Stimulated activated CD8-positive, alpha-beta memory T cell treated with anti-CD3 and anti-CD28 coated beads, Interleukin-15, amount 100 ng/mL, for 48 hours (primary cell): ENCODE measurements around the gene VRK3.
"Not testable (repeated sequence)": the region's sequence is repeated elsewhere in the genome, so short reads cannot be mapped to it uniquely, and the experiment has no call there.

ENCODE experiments used
- DNase-seq, 2 donors: peaks; one replicate each; pipeline ENCODE4 v3.0.0-alpha.2; 2020; ENCODE audit warnings: low read depth in 2 of 2

Gene VRK3, protein sequence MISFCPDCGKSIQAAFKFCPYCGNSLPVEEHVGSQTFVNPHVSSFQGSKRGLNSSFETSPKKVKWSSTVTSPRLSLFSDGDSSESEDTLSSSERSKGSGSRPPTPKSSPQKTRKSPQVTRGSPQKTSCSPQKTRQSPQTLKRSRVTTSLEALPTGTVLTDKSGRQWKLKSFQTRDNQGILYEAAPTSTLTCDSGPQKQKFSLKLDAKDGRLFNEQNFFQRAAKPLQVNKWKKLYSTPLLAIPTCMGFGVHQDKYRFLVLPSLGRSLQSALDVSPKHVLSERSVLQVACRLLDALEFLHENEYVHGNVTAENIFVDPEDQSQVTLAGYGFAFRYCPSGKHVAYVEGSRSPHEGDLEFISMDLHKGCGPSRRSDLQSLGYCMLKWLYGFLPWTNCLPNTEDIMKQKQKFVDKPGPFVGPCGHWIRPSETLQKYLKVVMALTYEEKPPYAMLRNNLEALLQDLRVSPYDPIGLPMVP

DNA sequence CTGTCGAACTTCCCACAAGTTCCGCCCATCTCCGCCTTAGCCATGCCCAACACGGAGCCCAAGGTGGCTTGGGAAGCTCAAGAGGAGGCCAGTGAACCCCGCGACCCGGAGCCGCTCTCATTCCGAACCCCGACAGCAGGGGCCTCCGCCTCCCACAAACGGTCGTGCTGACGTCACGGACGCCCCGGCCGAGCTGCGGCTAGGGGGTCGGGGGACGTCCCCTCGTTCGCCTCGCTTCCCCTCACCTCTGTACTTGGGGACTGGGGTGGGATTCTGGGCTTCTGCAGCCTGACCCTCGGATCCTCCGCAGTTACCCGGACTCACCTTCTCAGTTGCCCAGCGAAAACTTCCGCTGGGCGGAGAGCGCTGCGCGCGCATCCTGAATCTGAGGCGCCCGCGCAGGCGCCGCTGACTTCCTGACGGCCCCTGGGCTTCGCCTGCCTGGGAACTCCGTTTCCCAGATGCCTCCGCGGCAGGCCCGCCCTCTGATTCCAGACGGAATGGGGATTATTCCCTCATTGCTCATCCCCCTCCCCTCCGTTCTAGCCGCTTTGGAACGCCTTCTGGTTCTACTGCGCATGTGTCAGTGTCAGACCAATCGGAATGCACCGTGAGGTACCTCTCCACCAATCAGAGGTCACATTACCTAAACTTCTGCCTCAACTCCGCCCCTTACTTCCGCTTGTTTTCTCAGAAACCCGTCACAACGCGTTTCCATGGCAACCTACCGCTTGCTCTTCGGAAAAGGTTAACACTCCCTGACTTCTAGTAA, at the start of gene VRK3:
Gene VRK3 (minus strand): TSS at position 351 of the 772 bp plus-strand sequence. CDS start 9,210 bp downstream, outside the sequence.
- DNase-seq = peak; percentile 96 to 97

DNA sequence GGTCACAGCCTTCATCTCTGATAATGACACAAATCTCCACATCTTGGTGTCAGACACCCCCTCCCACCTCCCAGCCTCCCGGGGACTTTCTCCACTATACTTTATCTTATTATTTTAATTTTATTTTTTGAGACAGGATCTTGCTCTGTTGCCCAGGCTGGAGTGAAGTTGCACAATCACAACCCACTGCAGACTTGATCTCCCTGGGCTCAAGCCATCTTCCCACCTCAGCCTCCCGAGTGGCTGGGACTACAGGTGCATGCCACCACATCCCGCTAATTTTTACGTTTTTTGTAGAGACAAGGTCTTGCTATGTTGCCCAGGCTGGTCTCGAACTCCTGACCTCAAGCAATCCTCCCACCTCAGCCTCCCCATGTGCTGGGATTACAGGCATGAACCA, 43.2 kb upstream of the VRK3 start:
- DNase-seq = not testable (repeated sequence)

DNA sequence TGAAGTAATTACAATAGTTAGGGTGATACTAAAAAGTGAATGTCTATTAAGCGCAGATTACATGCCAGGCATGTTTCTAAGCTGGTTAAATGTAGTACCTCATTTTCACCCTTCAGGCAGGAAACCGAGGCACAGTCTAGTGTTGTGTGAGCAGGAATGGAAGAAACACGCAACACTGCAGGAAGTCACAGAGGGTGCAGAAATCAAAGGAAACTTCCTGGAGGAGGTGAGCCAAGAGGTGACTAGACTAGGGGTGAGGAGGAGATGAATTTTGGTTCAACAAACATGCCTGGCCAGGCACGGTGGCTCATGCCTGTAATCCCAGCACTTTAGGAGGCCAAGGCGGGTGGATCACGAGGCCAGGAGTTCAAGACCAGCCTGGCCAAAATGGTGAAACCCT, 42.4 kb upstream of the VRK3 start:
- DNase-seq = no peak

DNA sequence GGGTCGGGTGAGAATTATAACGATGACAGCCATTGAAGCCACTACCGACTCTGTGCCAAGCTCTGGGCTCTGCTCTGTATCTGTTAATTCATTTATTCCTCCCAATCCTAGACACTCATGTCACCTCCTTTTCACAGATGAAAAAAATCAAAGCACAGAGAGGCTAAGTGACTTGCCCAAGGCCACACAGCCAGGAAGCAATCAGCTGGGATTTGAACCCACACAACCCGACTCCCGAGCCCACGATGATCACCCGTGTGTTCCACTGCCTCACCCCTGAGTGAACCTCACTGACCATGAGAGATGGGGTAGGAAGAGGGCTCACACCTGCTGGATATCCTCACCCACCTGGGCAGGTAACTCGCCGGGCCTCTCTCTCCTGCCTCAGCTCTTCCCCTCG, 40.8 kb upstream of the VRK3 start:
- DNase-seq = no peak

DNA sequence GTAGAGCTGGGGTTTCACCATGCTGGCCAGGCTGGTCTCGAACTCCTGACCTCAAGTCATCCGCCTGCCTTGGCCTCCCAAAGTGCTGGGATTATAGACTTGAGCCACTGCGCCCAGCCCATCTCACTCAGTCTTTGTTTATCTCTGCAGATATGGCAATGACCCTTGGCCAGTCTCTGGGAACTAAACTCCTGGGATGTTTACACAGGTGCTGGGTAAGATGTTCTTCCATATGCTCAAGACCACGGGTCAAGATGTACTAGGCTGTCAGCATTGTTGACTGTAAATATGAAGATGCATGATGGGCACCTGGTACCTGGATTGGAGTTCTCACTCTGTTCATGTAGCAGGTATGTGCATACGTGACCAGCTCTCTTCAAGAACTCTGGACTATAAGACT, 36.5 kb upstream of the VRK3 start:
- no peak for DNase-seq

DNA sequence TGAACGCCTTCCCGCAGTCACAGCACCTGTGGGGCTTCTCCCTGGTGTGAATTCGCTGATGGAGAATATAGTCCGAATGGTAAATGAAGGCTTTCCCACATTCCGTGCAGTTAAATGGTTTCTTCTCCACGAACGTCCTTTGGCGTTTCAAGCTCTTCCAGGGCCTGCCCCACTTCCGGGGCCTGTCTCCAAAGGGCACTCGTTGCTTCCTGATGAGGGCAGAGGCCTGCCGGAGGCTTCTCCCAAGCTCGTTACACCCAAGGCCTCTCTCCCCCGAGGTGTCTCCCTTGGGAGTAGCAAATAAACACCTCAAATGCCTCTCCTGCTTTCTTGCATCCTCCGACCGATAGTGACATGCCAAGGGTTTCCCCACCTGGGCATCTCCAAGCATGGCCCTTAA, 34.9 kb upstream of the VRK3 start:
- DNase-seq = no peak

DNA sequence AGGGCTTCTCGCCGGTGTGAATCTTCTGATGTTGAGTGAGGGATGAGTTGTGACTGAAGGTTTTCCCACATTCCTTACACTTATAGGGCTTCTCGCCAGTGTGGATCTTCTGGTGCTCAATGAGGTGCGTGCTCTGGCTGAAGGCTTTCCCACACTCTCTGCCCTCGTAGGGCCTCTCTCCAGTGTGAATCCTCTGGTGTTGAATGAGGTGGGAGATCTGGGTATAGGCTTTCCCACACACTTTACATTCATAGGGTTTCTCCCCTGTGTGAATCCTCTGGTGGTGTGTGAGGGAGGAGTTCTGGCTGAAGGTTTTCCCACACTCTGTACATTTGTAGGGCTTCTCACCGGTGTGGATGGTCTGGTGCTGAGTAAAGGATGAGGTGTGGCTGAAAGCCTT, 33.9 kb upstream of the VRK3 start:
- DNase-seq = no peak

DNA sequence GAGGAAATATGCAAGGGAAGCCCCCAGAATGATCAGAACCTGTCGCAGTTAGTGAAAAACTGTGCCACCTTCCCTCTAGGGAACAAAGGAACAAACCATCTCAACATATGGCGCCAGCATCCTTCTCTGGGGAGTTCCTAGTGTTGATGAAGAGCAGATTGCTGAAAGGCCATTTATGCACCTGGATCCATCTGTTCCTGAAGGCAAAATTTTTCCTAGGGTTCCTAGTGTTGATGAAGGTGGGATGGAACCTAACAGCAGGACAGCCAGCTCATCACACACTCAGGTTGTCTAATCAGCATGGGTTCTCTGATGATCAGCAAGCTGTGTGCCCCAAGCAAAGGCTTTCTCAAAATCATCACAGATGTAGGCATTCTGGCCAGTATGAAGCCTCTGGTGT, 33.3 kb upstream of the VRK3 start:
- no peak for DNase-seq

DNA sequence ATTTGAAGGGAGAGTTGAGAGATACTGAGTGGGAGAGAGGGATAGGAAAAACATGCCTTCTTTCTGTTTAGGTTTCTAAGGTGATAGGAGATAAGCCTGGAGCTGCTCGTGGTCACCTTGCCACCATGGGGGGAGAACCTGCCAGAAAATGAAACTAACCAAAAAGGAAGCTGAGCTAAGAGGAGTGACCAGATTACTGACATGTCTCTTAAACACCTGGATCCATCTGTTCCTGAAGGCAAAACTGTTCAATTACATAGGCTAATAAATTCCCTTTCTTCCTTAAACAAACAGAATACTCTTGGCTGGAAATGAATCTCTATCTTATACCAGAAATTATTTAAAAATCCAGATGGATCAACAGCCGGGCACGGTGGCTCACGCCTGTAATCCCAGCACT, 27.9 kb upstream of the VRK3 start:
- DNase-seq = no peak

DNA sequence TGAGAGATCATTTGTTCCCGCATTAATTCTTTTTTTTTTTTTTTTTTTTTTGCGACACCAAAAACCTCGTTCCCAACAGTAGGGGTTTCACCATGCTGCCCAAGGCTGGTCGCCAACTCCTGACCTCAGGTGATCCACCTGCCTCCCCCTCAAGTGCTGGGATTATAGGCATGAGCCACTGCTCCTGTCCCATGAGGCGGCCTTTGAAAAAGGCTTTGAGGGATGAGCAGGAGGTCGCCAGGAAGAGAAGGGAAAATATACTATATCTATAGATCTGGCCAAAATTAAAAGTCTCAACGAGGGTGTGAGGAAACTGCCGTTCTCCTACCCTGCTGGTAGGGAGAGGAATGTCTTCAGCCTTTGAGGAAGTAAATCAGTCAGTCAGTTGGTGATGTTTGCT, 26.8 kb upstream of the VRK3 start:
- no peak for DNase-seq

DNA sequence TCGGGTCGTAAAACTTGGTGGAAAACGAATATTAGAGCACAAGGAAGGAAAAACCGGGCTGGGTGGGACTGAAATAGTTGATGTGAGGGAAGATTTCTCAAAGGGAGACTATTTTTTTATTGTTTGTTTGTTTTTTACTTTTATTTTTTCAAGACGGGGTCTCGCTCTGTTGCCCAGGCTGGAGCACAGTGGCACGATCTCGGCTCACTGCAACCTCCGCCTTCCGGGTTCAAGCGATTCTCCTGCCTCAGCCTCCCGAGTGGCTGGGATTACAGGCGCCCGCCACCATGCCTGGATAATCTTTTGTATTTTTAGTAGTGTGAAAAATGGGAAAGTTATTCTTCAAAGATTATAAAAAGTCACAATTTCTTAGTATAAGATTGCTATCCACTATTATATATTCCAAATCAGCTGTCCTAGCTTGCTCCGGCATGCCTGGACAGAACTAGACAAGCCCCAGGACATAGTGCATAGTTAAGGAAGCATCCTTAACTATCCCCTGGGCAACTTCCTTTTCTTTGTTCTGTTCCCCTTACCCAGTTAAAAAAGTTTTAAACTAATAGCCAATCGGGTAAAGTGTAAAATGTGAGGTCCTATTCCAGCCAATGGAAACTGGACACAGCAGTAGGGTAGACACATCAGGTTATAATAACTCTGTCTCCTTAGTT, 26.2 kb upstream of the VRK3 start:
- DNase-seq = not testable (repeated sequence)

DNA sequence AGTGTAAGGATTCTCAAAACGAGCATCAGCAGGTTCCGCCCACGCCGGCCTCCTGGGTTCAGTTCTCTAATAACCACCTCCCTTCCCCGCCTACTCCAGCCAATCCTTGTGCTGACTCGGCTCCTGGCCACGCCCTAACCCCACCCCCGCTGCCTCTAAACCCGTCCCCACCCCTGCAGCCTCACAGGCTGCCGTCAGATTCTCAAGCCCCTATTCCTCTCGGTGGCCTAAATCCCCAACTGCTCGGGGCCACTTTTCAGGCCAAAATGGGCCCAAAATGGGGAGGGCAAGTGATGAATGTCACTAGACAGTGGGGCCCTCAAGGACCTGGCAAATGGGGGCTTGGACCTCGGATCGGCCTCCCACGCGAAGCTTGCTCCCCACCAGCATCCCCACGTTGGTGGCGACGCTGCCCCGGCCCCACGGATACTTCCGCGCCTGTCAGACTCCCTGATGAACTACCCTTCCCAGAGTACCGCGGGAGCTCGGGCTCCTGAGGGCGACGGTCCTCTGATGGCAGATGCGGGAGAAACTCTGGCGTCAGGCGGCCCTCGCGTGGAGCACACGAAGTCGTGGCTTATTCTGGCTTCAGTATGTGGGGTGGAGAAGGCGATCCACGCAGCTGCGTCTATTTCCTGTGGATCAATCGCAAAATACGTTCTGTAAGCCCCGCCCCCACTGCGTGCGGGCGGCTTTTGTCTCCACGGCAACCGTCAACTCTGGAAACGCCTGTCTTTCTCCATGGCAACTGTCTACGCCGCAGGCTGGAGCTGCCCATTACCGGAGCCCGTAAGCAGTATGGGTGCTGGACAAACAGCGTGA, 25.4 kb upstream of the VRK3 start:
- DNase-seq = peak; percentile 54 to 58

DNA sequence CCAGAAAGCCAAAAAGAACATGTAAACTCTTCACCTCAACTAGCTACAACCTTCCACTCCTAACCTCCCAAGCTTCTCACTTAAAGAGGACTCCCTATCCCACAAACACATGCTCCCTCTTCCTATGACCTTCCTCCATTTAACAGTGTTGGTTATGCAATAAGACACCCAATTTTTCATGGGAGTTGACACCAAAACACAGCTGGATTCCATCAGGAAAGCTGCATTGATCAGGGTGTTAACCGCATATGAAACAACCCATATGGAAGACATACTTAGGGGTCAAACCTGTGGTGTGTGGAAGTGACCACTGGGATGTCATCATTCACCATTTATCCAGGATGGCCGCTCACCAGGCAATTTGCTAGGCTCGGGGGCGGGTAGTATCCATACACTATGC, 22.5 kb upstream of the VRK3 start:
- DNase-seq = no peak

DNA sequence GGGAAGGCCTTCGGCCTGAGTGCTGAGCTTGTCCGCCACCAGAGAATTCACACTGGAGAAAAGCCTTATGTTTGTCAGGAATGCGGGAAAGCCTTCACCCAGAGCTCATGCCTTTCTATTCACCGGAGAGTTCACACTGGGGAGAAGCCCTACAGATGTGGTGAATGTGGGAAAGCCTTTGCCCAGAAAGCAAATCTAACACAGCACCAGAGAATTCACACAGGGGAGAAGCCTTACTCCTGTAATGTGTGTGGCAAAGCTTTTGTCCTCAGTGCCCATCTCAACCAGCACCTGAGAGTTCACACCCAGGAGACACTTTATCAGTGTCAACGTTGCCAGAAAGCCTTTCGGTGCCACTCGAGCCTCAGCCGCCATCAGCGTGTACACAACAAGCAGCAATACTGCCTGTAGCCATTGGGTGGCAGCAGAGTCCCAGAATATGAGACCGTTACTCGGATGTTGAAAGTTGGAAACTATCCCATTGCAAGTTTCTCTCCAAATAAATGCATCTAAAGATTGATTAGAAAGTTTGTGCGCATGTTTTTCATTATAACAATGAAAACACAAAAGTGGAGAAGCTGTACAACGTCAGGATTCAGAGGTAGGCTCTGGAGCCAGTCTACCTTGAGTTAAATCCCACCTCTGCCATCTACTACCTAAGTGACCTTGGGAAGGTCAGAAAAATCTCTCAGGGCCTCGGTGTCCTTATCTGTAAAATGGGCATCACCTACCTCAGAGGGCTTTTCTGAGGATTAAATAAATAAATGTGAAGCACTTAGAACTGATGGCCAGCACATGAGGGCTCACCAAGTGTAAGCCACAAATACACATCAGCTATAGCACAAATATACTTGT, 21.7 kb upstream of the VRK3 start:
- DNase-seq = peak; percentile 11 to 22

DNA sequence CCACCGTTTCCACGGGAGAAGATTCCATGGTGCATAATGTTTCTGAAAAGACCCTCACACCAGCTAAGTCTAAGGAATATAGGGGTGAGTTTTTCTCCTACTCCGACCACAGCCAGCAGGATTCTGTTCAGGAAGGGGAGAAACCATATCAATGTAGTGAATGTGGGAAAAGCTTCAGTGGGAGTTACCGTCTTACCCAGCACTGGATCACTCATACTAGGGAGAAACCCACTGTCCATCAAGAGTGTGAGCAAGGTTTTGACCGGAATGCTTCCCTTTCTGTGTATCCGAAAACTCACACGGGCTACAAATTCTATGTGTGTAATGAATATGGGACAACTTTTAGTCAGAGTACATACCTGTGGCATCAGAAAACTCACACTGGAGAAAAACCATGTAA, 19.8 kb upstream of the VRK3 start:
- no peak for DNase-seq

DNA sequence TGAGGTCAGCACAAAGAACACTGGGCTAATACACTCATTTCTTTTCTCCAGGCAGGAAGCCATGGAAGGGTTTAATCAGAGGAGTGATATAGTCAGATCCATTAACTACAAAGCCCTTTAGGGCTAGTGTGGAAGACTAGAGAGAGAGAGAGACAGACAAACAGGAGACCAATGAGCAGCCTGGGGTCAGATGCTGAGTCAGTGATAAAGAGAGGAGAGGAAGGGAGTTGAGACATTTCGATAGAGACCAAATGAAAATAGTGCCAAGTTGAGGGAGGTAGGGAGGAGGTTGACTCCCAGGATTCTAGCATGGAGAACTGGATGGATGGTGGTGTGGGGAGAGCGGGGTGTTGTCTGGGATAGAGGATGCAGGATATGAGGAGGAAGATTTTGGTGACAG, 18.8 kb upstream of the VRK3 start:
- no peak for DNase-seq

DNA sequence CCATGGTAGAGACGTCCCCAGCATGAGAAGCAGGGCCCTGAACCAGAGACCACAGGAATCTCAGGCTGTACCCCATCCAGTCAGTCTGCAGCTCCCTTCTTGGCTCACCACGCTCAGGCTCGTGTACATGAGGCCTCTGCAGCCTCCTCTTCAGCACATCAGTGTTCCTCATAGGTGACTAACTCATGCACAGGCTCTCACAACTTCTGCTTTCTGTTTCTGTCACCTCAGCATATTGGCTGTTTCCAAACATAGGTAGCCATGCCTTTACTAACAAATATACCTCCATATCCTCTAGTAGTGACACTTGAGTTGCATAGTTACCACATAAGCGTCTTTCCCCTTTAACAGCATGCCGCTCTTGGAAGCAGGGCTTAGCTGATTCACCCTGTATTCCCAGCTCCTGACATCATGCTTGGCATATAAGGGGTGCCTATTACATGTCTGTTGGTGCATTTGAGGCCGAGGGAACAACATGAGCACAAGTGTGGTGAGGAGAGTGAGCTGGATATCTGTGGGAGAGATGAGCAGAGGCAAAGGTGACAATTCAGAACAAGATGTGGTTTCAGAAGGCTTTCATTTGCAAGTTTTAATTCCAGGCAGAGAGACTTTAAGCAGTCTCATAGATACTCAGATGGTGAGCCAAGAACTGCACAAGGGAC, 17.3 kb upstream of the VRK3 start:
- no peak for DNase-seq

DNA sequence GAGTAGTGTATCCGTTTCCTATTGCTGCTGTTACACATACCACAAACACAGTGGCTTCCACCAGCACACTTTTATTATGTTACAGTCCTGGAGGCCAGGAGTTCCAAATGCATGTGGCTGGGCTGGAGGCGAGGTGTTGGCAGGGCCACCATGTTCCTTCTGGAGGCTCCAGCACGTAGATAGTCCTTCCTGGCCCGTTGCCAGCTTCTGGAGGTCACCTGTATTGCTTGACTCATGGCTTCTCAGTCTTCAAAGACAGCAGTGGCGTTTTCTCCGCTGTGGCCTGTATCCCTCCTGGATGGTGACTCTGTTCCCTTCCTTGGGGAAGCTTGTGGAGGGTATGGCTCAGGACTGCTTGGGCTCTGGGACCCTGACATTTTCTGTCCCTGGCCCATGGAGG, 15.8 kb upstream of the VRK3 start:
- no peak for DNase-seq

DNA sequence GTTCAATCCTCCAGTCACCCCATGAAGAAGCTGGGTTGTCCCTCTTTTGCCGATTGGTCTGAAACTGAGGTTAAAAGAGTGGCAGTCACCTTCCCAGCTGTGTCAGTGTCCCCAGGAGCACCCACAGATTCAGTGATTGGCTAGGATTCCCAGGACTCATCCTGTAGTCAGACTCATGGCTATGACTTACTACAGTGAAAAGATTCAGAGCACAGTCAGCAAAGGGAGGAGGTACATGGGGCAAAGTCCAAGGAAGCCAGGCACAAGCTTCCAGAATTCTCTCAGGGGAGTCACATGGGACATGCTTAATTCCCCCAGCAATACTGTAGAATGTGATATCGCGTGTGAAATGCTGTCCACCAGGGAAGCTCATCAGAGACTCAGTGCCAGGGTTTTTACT, 14.8 kb upstream of the VRK3 start:
- no peak for DNase-seq

DNA sequence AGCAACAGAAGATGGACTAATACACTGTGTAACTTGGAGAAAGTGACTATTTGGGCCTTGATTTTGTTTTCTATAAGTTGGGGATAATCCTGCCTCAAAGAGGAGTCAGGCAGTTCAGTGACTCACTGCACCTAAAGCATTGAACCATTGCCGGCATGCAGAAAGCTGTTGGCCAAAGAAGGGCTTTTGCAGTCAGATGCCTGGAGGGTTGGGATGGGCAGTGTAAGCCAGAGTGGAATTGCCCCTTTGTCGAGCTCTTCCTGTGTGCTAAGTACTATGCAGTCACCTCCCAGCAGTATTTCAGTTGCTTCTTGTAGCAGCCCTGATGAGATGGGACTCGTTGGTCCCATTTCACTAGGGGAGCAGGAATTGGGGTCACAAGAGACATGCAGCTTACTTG, 11.7 kb upstream of the VRK3 start:
- DNase-seq = no peak
